Central memory CD8-positive, alpha-beta T cell (primary cell): ENCODE results near the gene NANS.
"Not testable (repeated sequence)": the region's sequence is repeated elsewhere in the genome, so short reads cannot be mapped to it uniquely, and the experiment has no call there.

Experiments
- ATAC-seq: fragments of 150-1000 bp; cut with Tn5 transposase; replicated peaks from 2 replicates; pipeline ENCODE4 v1.10.0; 2022; ENCODE audit warnings: mild to moderate bottlenecking, moderate FRiP score, moderate number of reproducible peaks; ENCODE audit not compliant: poor library complexity, severe bottlenecking; ENCODE audit errors: extremely low read depth
- DNase-seq, 2 donors: peaks; one replicate each; pipeline ENCODE4 v3.0.0; 2021; ENCODE audit warnings: low spot score in 2 of 2
- H3K27ac Mint-ChIP-seq: one replicate; pipeline ENCODE4 v1.8.0; 2022; ENCODE audit warnings: low read depth, mild to moderate bottlenecking, moderate library complexity, mixed read lengths
- H3K27me3 Mint-ChIP-seq: one replicate; pipeline ENCODE4 v1.8.0; 2022; ENCODE audit warnings: mixed read lengths
- H3K36me3 Mint-ChIP-seq: one replicate; pipeline ENCODE4 v1.8.0; 2022; ENCODE audit warnings: mild to moderate bottlenecking, moderate library complexity, mixed read lengths; ENCODE audit not compliant: insufficient read depth
- H3K4me1 Mint-ChIP-seq: one replicate; pipeline ENCODE4 v1.8.0; 2022; ENCODE audit warnings: mixed read lengths
- H3K4me3 Mint-ChIP-seq: one replicate; pipeline ENCODE4 v1.8.0; 2022; ENCODE audit warnings: mild to moderate bottlenecking, moderate library complexity, mixed read lengths
- H3K9me3 Mint-ChIP-seq: one replicate; pipeline ENCODE4 v1.8.0; 2022; ENCODE audit warnings: mixed read lengths

Gene NANS

GRCh38 chr9:98120476-98120875 is 63.9 kb downstream of the NANS start:
- Mint-ChIP-seq H3K27me3 (no peaks in the 10 kb centered on the region), H3K4me1 (peaks cover 39% of the 10 kb centered on the region), H3K9me3 (no peaks in the 10 kb centered on the region), H3K27ac (peak overlapping the region; percentile 94), H3K36me3 (peaks cover 26% of the 10 kb centered on the region), H3K4me3 (peak overlapping the region; percentile 83)
- ATAC-seq (no peak), DNase-seq (no peak)

GRCh38 chr9:98121058-98121457 is 64.5 kb downstream of the NANS start:
- H3K36me3 Mint-ChIP-seq, result peaks cover 23% of the 10 kb centered on the region
- no peaks in the 10 kb centered on the region for H3K9me3 Mint-ChIP-seq
- H3K27me3 Mint-ChIP-seq, result no peaks in the 10 kb centered on the region
- no peak for ATAC-seq
- DNase-seq, result no peak
- H3K4me3 Mint-ChIP-seq, result peak overlapping the region; percentile 83
- H3K4me1 Mint-ChIP-seq, result peaks cover 39% of the 10 kb centered on the region
- peak overlapping the region; percentile 94 for H3K27ac Mint-ChIP-seq

GRCh38 chr9:98124091-98124490 is 67.6 kb downstream of the NANS start:
- DNase-seq, H3K27ac Mint-ChIP-seq, ATAC-seq, H3K4me3 Mint-ChIP-seq, H3K9me3 Mint-ChIP-seq, H3K36me3 Mint-ChIP-seq, H3K27me3 Mint-ChIP-seq: not testable (repeated sequence)
- peaks cover 27% of the 10 kb centered on the region for H3K4me1 Mint-ChIP-seq

DNA sequence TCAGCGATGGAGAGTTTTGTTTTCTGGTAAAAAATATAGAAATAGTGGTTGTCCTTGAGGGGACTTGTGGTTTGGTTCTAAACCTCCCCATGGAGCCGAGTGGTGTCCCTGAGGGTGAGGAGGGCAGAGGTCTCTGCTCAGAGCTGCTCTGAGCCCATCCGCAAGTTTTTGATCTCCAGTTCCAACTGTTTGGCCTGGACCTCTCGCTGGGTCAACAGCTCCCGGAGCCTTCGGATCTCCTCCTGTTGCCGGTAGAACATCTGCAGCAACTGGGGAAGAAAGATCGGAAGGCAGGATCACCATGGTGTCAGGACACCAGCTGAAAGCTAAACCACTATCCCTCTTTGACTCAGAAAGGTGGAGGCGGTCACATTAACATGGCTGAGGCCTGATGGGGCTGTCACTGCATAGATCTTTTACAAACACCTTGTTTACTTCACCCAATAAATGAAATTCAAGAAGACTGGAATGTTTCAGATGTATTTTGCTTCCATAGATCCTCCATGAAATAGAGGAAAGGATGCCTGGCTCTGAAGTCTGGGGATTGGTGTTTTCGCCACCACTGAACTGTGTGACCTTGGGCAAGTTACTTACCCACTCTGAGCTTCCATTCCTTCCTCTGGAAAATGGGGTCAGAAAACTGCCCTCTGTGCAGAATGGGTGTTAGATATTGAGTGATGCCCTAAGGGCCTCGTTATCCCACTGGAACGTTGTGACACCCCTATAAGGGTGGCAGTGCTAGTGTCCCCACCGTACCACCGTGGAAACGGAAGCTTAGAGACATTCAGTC is 68.3 kb downstream of the NANS start:
- no peak overlapping the region for H3K27ac Mint-ChIP-seq
- no peak for ATAC-seq
- no peak for DNase-seq

DNA sequence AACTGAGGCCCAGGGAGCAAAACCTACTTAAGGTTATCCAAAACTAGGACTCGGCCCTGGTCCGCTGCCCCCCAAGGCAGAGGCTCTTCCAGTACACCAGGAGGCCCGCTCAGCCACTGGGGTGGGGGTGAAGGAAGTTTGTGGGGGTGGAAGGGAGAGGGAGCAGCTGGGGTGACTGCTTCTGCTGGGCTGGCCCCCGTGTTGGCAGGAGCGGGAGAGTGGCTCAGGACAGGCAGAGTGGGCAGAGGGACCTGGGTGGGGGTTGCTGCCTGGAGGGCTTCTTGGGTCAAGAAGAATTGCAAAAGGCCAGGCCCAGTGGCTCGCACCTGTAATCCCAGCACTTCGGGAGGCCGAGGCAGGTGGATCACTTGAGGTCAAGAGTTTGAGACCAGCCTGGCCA is 70.7 kb downstream of the NANS start:
- Mint-ChIP-seq H3K9me3 (no peaks in the 10 kb centered on the region), H3K4me1 (no peaks in the 10 kb centered on the region), H3K27ac (no peak overlapping the region), H3K27me3 (no peaks in the 10 kb centered on the region), H3K36me3 (peaks cover 14% of the 10 kb centered on the region), H3K4me3 (no peak overlapping the region)
- no peak for ATAC-seq
- no peak for DNase-seq

More for the DNA sequence above, 68.3 kb downstream of the NANS start:
- H3K36me3 Mint-ChIP-seq, result peaks cover 11% of the 10 kb centered on the region
- no peak overlapping the region for H3K4me3 Mint-ChIP-seq
- H3K4me1 Mint-ChIP-seq, result peaks cover 20% of the 10 kb centered on the region
- H3K27me3 Mint-ChIP-seq, result no peaks in the 10 kb centered on the region
- H3K9me3 Mint-ChIP-seq, result no peaks in the 10 kb centered on the region

DNA sequence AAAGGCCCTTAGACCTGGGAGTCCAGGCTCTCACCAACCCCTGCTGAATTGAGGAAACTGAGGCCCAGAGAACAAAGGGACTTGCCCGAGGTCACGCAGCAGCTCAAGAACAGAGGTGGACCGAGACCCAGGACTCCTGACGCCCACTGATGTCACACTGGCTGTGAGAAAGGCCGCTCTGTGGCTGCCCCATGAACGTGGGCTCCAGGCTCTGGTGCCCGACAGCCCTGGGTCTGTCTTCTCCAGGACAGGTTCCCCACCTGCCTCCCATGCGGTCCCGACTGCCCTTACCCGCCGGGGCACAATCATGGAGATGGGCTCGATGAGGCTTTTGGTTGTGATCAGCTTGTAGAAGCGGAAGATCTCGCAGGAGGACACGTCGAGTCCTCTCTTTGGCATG is 71.8 kb downstream of the NANS start:
- H3K4me1 Mint-ChIP-seq, result no peaks in the 10 kb centered on the region
- peaks cover 15% of the 10 kb centered on the region for H3K36me3 Mint-ChIP-seq
- H3K9me3 Mint-ChIP-seq, result no peaks in the 10 kb centered on the region
- ATAC-seq, result no peak
- DNase-seq, result no peak
- no peaks in the 10 kb centered on the region for H3K27me3 Mint-ChIP-seq
- no peak overlapping the region for H3K27ac Mint-ChIP-seq
- no peak overlapping the region for H3K4me3 Mint-ChIP-seq

- peak overlapping the region; percentile 48 for H3K27ac Mint-ChIP-seq
- no peak overlapping the region for H3K4me3 Mint-ChIP-seq
- H3K36me3 Mint-ChIP-seq, result peaks cover 16% of the 10 kb centered on the region
- DNase-seq, result no peak
- no peaks in the 10 kb centered on the region for H3K4me1 Mint-ChIP-seq
- no peaks in the 10 kb centered on the region for H3K27me3 Mint-ChIP-seq
- ATAC-seq, result peak; percentile 43
- H3K9me3 Mint-ChIP-seq, result no peaks in the 10 kb centered on the region
Observed at GRCh38 chr9:98129451-98129881, 72.9 kb downstream of the NANS start.

GRCh38 chr9:98130060-98130459 is 73.5 kb downstream of the NANS start:
- H3K4me1 Mint-ChIP-seq, H3K9me3 Mint-ChIP-seq, ATAC-seq, DNase-seq, H3K4me3 Mint-ChIP-seq, H3K27me3 Mint-ChIP-seq: not testable (repeated sequence)
- Mint-ChIP-seq H3K27ac (peak overlapping the region; percentile 48), H3K36me3 (peaks cover 16% of the 10 kb centered on the region)

GRCh38 chr9:98130576-98131228 is 74.2 kb downstream of the NANS start:
- H3K9me3 Mint-ChIP-seq, result no peaks in the 10 kb centered on the region
- peak overlapping the region; percentile 48 for H3K27ac Mint-ChIP-seq
- DNase-seq (no peak), ATAC-seq (no peak)
- no peak overlapping the region for H3K4me3 Mint-ChIP-seq
- H3K36me3 Mint-ChIP-seq, result peaks cover 16% of the 10 kb centered on the region
- no peaks in the 10 kb centered on the region for H3K27me3 Mint-ChIP-seq
- no peaks in the 10 kb centered on the region for H3K4me1 Mint-ChIP-seq

GRCh38 chr9:98132158-98132557 is 75.6 kb downstream of the NANS start:
- Mint-ChIP-seq H3K4me1 (no peaks in the 10 kb centered on the region), H3K4me3 (no peak overlapping the region), H3K27me3 (no peaks in the 10 kb centered on the region), H3K27ac (no peak overlapping the region), H3K9me3 (no peaks in the 10 kb centered on the region), H3K36me3 (peaks cover 14% of the 10 kb centered on the region)
- DNase-seq, result no peak
- no peak for ATAC-seq
